ENCODE measurements around the gene FBXL7.

FBXL7 gene

DNA sequence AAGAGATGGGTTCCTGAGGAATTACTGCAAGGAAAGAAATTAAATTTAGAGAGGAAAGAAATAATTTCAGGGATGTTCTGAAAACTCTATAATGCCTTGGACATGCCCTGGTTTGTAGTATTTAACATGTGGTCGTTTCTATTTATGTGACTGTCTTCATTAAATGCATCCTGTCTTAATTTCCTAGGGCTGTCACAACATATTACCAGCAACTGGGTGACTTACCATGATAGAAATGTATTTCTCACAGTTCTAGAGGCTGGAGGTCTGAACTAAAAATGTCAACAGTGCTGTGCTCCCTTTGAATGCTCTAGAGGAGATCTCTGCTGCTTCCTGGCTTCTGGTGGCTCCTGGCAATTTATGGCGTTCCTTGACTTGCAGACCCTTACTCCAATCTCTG lies 287.7 kb downstream of the FBXL7 start:
- DNase-seq = no peak

DNA sequence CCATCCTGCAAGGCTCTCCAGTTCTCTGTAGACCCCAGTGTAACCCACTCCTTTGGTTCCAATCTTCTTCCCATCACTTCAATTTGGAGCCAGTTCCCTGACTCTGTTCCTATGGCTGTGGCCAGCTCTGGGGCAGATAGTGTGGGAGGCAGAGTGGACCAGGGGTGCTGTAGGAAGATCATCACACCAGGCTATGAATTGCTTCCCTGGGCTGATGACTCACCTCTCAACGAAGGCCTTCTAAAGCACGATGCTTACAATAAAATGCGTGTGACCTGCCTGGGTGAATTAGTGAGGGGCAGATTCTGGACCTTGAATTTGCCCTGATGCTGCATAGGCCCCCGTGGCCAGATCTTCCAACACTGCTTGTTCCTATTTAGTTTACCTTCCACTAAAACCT lies 289.7 kb downstream of the FBXL7 start:
- DNase-seq = no peak

DNA sequence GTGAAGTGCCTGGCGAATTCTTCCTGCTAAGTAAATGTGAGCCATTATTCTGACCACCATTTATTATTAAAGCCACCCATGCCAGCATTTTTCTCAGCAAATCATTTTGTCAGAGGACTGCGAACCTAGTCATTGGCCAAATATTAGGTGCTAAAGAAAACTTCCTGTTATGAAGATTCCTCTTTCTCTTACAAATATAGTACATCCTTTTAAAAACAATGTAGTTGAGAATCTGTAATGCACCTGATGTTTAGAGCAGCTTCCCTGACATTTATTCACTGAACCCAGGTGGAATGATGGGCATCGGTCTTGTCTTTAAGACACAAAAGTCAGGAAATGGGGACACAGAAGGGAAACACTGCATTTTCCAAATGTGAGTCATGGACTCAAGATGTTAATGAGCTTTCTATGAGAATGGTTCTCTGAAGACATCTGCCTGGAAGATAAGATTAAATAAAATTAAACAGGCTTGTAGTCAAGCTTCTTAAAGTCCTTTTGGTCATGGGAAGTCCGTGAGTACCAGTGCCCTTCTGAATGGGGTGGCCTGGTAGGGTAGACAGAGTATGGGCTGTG lies 290.6 kb downstream of the FBXL7 start:
- DNase-seq = no peak

DNA sequence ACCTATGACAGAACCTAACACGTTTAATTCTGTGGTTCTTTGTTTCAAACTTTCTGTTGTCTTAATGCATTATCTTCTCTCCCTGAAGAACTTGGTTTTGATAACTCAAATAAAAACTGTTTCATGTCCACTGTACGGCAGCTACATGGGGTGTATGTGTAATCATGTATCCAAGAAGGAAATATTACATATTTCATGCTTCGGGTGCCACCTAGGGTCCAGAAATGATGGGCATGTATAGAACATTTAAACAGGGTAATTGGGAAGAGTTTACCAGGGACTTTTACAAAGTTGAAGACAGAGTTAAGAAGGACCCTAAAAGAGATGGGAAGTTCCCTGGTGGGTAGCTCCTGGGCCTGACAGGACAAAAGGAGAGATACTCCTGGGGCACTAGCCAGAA lies 291.3 kb downstream of the FBXL7 start:
- DNase-seq = no peak

DNA sequence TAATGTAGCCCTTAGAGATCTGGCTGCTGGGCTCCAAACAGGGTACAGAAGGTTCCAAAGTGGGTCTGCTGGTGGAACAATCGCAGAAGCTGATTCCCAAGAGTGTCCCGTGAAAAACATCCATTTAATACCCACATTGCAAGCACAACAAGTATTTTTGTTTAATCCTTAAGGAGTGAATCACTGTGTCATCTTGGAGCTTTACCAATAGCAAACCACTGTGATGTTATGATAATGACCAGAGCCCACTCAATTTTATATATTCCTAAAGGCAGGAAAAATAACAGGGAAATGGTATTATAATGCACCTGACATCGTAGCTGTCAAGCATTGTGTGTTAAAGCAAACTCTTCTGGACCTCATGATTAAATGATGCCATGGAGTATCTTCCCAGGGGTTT lies 291.9 kb downstream of the FBXL7 start:
- DNase-seq = no peak

DNA sequence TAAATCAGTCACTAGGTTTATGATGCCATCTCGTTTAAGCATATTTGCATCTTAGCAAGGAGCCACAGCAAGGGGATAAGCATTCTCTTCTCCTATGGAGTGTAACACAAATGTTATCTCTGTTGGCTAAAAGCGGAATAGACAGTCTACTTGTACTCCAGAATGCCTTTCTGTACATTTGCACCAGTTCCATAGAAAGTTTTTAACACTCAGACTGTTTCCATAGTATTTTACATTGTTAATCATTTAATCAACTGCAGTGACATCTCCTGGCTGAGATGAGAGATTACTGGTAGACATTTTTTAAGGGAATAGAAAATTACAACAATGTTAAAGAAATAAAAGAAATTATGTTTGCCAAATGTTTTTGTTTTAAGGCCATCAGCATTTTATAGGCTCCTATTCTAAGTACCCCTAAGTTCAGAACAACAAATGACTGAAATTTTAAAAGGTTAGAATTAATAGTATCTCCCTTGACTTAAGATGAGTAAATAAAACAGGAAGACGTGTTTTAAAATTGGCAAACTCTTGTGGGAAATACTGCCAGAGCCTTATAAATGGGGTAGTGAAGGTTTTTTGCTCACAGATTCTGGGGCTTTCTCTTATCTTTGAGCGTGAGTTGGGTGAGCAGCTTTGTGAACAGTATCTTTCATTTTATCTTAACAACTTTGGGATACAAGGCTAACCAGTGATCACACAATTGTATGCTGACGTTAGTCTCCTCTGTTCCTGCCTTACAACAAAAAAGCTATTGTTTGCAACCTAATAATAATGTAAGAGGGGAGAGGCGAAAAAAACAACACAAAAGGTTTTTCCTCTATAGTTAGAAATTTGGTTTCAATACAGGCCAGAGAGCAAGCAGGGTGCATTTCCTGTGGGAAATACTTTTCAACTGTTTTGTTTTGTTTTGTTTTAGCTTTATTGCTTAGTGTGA lies 294.3 kb downstream of the FBXL7 start:
- no peak for DNase-seq

DNA sequence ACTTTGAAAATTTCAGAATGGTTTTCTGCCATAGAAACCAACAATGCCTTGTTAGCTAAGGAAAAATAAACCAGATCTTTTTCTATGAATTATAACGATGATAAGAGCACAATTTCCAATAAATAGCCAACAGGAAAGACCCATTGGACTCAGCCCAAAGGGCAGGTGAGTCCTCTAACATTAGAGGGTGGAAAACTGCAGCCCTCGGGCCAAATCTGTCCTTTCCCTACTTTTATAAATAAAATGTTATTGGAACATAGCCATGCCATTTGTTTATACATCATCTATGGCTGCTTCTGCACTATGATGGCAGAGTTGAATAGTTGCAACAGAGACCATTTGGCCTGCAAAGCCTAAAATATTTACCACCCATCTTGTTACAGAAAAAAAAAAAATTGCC lies 296.1 kb downstream of the FBXL7 start:
- DNase-seq = no peak

DNA sequence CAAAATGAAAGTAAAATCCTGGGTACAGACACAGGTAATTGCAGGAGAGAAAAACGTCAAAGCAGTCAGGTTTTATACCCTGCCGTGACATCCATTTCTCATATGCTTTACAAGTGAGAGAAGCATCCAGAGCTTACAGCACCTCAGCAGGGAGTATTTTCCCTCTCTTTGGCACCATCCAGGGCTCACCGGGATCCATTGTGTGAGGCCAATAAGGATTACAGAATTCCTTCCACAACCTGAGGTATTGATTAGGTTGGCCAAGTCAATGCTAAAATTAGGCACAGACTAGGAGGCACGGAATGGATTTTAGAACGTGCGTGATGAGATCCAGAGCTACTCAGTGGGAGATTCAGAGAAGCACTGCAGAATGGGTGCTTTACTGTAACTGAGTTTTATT lies 296.6 kb downstream of the FBXL7 start:
- no peak for DNase-seq

DNA sequence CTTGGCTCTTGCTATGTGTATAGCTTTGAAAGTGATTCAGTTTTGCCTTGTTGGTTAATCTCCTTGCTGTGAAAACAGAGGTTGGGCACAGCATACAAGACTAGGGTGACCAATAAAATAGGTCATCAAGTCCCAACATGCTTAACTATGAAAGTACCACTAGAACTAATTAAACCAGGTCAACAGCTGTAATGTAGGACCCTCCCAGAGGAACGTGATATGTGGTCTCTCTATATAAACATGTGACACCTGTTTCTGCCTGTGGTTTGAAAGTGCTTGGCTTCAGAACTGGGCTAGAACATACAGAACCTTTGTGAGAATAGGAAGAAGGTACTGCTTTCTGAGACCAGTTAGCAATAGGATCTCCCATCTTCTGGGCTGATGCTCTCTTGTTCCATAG lies 297.1 kb downstream of the FBXL7 start:
- DNase-seq = no peak

DNA sequence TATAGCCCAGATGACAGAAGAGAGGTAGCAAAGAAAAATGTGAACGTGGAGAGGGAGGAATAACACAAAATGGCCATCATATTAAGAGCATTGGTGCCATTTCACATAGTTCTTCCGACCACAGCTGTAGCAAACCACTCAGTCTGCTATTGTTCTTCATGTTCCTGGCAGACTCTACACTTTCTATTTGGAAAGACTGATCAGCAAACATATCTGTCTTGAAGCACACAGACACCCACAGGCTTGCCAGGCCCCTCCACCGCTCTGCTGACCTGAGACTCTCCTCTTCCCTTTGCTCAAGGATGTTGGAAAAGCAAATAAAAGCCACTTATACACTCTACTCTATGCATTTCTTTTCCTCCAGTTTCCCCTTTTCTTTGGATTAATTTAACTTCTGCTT lies 298.0 kb downstream of the FBXL7 start:
- no peak for DNase-seq

DNA sequence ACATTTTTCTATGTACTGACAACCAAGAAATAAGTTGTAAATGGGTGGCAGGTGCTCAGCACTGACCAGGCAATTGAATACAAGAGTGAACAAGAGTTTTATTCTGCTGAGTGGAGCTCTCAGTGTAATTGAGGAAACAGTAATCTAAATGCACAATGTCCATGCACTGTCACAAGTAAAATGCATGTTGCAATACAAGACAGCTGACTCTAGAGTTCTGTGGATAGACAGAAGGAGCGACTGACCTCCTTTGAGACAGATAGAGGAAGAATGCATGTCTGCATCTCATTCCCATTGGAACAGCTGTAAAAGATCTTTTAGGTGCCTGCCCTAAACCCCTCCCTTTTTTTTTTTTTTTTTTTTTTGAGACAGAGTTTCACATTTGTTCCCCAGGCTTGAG lies 299.0 kb downstream of the FBXL7 start:
- DNase-seq = no peak

DNA sequence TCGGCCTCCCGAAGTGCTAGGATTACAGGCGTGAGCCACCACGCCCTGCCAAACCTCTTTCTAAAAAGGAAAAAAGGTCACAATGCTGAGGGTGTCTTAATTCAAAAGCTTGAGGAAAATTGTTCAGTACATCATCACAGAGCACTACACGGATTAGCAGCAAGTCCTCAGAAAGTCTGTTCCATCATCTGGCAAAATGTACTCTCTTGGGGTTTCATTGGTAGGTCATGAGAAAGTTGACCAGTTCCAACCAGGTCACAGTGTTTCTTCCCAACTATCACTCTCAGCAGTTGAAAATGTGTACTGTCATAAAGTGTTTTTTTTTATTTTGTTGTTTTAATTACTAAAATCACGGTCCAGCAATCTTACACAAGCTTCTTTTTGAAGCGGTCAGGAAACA lies 299.6 kb downstream of the FBXL7 start:
- no peak for DNase-seq

DNA sequence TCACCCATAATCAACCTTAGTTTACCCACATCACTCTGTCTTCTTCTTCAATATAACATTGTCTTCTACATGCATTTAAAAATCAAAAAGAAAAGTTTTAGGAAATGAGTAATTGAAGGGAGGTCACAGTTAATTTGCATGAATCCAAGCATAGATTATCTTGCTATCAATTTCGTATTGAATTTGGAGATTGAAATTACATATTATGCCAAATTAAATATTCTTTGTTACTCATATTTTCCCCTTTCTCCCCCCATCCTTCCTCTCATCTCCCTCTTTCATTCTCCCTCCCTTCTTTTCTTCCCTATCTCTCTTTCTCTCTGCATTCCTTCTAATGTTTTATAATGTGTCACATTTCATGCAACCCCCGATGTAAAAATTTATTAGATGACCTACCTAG lies 303.3 kb downstream of the FBXL7 start:
- DNase-seq = no peak

DNA sequence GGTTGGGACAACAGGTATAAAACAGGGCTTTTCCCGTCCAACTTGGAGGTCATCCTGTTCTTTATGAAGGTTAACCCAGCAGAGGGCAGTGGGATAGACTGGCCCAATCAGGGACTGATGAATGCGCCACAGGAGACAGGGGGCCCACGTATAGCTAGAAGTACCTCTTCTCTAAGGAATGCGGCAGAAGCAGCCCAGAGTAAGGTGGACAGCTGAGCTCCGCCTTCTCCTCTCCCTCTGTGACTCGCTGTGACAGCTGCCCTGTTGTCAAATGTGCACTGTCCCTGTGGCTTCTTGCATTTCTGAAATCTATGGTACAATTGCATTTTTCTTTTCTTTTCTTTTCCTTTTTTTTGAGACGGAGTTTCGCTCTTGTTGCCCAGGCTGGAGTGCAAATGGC lies 306.6 kb downstream of the FBXL7 start:
- DNase-seq = no peak

DNA sequence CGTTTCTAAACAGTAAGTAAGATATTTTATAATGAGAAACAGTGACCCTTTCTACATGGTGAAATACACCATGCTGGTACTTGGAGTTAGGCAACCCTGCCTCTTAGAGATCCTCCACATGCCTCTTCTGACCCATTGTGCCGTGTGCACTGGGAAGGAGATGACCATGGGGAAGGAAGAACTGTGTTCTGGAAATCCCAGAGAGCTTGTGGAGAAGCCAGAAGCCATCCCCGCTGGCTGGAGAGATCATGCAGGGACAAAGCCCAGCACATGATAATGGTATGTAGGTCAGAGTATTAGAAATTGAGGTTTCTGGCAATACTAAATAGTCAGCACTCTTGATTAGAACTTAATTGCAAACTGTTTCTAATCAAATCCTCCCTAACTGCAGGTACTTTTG lies 307.3 kb downstream of the FBXL7 start:
- no peak for DNase-seq

DNA sequence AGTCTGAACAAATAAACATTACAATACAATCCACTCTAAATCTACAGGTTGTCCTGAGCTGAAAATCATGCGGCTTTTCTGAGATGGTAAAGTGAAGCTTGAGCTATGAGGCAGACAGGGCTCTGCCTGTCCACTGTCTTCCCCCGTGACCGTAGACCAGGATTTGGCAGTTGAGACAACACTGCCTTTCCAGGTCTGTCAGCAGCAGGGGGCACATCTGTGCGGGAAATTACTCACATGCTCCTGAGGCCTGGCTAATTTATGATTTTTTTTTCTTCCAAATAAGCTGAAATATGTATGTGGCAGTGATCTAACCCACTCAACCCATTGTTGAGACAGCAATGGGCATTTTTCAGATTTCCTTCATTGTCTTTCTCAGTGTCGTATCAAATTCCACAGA lies 307.9 kb downstream of the FBXL7 start:
- DNase-seq = no peak

DNA sequence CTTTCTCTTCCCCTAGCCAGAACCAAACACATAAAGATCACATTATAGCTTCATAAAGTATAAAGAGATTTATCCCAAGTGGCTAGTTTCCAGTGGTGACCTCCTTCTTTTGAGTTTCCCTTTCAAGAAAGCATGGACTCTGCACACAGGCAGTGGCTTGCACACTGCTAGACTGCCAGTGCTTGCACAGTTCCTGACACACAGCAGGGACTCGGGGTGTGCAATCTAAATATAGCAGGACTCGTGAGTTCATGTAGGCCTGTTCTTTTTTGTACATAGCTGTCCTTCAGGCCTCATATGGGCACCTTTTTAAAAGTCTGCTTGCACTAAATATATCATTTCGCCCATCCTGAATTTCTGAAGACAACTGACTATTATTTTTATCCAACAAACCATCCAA lies 308.6 kb downstream of the FBXL7 start:
- no peak for DNase-seq

DNA sequence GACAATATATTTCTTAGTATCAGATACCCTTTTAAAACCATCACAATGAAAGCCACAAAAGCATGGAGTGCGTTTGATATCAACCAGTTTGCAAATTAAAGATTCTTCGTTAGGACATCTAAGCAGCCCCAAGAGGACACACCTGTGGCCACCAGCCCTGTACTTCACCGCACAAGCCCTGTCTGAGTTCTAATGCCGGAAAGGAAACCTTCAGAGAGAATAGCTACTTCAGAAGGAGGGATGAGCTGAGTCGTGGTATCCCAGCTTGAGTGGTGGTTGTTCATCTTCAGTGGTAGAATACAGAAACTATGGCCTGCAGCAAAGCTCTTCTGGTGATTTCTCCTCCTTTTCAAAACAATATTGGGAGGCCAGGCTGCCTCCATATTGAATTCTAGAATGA lies 319.6 kb downstream of the FBXL7 start:
- DNase-seq = no peak

DNA sequence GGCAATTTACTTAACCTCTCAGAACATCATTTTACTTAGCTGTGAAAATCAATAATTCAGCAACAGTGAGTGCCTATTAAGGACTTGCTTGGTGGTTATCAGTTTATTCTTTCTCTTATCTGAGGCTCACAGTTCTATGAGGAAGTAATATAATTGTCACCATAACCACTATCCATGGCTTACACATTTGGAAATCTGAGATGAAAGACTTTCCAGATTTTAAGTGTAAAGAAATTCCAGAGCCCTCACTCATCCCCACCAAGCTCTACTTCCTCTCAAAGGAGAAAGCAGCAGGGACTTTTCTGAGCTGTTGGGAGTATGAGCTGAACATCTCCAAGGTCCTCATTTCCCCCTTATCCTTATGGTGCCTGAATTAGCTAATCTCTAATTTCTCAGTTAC lies 321.5 kb downstream of the FBXL7 start:
- DNase-seq = no peak

DNA sequence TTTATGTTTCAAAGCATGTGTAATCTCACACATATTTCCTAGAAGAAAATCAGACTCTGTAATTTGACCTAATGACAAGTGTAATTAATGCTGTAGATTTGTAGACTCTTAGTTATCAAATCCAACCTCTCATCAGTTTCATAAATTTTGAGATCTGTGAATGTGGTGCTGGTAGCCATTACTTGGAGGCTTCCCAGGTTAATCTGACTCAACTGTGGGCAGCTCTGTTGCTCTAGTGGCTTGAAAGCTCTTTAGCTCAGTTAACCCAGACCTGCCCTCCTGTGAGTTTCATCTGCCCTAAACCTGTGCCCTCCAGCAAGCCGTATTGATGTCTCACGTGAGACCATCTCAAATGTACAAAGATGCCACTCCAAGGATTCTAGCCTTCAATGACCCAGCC lies 323.4 kb downstream of the FBXL7 start:
- no peak for DNase-seq

DNA sequence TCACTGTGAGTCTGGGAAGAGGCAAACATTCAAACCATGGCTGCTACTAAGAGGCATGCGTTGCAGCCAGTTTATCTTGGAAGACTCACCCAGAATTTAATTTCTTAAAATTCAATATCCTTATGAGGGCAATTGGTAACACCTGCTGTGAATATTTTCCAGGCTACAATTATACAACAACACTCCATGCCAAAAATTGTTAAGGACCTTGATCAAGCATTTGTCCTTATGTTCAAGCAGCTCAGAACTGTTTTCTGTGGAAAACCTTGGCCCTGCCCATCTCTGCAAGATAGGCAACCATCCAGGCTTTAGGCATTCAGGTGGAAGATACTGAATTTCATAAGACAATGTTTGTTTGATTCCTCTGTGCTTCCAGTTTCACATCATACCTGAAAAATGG lies 327.8 kb downstream of the FBXL7 start:
- no peak for DNase-seq

DNA sequence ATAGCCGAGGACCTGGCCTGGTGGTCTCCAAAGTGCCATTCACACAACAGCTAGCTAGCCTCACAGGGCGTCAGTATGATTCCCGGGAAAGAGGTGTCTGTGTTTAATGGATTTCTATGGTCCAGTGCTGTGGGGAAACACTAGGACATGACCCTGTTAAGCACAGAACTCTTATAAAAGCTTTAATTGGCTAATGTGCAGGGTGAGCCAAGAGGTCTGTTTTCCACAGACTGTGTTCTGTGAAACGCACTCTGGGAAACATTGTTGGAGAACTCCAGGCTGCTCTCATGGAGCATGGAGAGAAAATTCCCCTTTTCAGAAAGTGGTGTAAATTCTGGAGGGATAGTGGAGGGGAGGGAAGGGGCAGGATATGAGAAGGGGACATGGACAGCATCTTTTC lies 331.4 kb downstream of the FBXL7 start:
- no peak for DNase-seq

DNA sequence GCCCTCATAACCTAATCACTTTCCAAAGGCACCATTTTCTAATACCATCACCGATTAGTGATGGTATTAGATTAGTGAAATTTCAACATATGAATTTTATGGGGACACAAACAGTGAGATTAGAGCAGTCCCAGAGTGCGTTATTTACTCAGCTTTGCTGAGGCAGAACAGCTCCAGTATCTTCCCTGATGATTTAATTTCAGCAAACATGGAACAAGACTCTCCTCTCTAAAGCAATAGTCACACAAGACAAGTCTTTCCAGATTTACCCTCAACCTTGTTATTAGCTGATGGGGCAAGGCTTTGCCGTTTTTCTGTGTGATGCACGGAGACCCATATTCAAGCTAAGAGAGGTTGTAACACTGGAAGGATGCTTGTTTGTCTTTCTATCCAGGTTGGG lies 333.4 kb downstream of the FBXL7 start:
- DNase-seq = no peak

DNA sequence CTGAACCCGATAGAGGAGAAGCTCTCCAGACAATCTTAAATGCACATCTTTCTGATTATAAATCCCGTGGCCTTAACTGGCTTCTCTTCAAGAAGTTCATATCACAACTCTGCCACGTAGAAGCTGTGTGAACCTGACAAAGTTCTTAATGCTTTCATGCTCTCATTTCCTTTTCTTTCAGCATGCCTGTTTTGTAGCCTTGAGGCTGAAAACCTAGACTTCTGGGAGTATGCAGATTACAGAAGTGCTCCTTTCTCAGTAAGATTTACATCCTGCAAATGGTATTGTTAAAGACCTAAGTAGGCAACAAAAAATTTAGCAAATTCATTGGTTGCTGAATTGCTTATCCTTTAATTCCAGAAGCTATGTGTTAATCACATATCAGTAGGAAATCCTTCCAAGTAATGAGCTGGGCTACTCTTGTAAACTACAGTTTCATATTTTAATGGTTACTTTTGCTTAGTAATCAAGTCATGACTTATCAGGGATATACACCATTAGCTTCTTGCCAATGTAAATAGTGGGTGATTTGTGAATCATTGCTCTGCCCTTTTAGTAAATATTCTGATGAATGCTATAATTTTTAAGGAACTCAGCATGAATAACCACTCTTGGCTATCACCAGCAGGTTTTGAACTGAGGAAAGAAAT lies 334.7 kb downstream of the FBXL7 start:
- no peak for DNase-seq
